ENCODE data around the gene KAZN.

DNA sequence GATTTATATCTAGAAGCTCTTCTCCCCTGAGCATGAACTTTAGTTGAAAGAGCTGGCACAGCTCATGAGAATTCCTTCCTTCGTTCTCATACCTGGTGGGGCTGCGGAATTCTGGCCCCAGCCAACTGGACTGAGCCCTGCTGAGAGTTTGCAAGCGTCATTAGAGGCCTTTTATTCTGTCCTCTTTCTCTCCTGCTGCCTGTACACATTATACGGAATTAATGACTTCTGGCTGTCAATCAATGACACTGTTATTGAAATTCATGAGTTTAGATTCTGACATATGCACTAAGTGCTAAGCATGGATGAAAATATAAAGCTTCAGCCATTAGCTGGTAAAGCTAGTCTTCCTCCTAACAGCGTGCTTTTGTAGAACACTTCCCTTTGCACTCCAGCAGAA is 27.5 kb downstream of the KAZN start:
- TF ChIP-seq, protein P1, sequence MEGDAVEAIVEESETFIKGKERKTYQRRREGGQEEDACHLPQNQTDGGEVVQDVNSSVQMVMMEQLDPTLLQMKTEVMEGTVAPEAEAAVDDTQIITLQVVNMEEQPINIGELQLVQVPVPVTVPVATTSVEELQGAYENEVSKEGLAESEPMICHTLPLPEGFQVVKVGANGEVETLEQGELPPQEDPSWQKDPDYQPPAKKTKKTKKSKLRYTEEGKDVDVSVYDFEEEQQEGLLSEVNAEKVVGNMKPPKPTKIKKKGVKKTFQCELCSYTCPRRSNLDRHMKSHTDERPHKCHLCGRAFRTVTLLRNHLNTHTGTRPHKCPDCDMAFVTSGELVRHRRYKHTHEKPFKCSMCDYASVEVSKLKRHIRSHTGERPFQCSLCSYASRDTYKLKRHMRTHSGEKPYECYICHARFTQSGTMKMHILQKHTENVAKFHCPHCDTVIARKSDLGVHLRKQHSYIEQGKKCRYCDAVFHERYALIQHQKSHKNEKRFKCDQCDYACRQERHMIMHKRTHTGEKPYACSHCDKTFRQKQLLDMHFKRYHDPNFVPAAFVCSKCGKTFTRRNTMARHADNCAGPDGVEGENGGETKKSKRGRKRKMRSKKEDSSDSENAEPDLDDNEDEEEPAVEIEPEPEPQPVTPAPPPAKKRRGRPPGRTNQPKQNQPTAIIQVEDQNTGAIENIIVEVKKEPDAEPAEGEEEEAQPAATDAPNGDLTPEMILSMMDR (optimal IDR thresholded peaks at IDR 0.05 in 1 of 3, IDR thresholded peaks at IDR 0.05 in 1 of 3, conservative IDR thresholded peaks at IDR 0.05 in 1 of 3; ENCODE audit: extremely low read depth in 1 of 3, insufficient read depth in 2 of 3, low read length in 3 of 3) = no peak
- no peak for TF ChIP-seq EZH2 (IDR thresholded peaks at IDR 0.05; ENCODE audit: low read length)
